Fibroblast of villous mesenchyme (primary cell): ENCODE results near the gene AMBP. TPM values are rescaled to one million over a fixed set of nuclear protein-coding genes. Genes with fewer than 3 reads are reported as not detected.

ENCODE experiments used
- DNase-seq: peaks from one replicate; pipeline ENCODE4 v3.0.0-alpha.2; 2010; ENCODE audit warnings: low read depth
- H3K4me3 ChIP-seq: 2 replicates; pipeline ENCODE4 v1.5.1; 2011; ENCODE audit warnings: low read depth, mild to moderate bottlenecking, low read length
- CTCF ChIP-seq: IDR thresholded peaks from 2 replicates; pipeline ENCODE4 v1.5.1; 2012; ENCODE audit warnings: low read depth, mild to moderate bottlenecking, low read length; ENCODE audit not compliant: insufficient read depth
- total RNA-seq: library from RNA; depleted of rRNA; stranded (reverse); fragments of >200 nt; gene quantifications from 2 replicates; pipeline ENCODE4 v1.2.3, GENCODE V29; 2012

Gene AMBP
- total RNA-seq, 1 donor: not detected

- no peak for DNase-seq
- H3K4me3 ChIP-seq: no peak overlapping the region
- TF ChIP-seq CTCF: no peak
Measured at GRCh38 chr9:114061830-114062474, 16.1 kb downstream of the AMBP start.

GRCh38 chr9:114061292-114061691, 16.8 kb downstream of the AMBP start:
- TF ChIP-seq CTCF: no peak
- no peak for DNase-seq

GRCh38 chr9:114060711-114061110, 17.4 kb downstream of the AMBP start:
- H3K4me3 ChIP-seq: no peak overlapping the region
- TF ChIP-seq CTCF: no peak
- DNase-seq: no peak

More at GRCh38 chr9:114061292-114061691, 16.8 kb downstream of the AMBP start:
- H3K4me3 ChIP-seq: no peak overlapping the region

GRCh38 chr9:114060070-114060469, 18.0 kb downstream of the AMBP start:
- DNase-seq: no peak

GRCh38 chr9:114059047-114059803, 18.9 kb downstream of the AMBP start:
- no peak overlapping the region for H3K4me3 ChIP-seq
- no peak for TF ChIP-seq CTCF
- no peak for DNase-seq

More at GRCh38 chr9:114060070-114060469, 18.0 kb downstream of the AMBP start:
- no peak for TF ChIP-seq CTCF
- no peak overlapping the region for H3K4me3 ChIP-seq

- DNase-seq: no peak
- H3K4me3 ChIP-seq: no peak overlapping the region
- TF ChIP-seq CTCF: no peak
Measured at GRCh38 chr9:114058688-114059046, 19.4 kb downstream of the AMBP start.
